Raji (cell line): ENCODE results near the gene SEMA5A.

ENCODE experiments used
- POLR2A ChIP-seq: IDR thresholded peaks from 2 replicates; pipeline ENCODE4 v1.6.1; 2011; ENCODE audit warnings: low read depth, low read length, control low read depth; ENCODE audit not compliant: insufficient read depth

The SEMA5A gene

GRCh38 chr5:9188131-9188530 lies 357.7 kb downstream of the SEMA5A start:
- no peak for TF ChIP-seq POLR2A

GRCh38 chr5:9187614-9188013 lies 358.3 kb downstream of the SEMA5A start:
- TF ChIP-seq POLR2A: no peak

- no peak for TF ChIP-seq POLR2A
Measured at GRCh38 chr5:9186069-9186468, 359.8 kb downstream of the SEMA5A start.

GRCh38 chr5:9183992-9184391 lies 361.9 kb downstream of the SEMA5A start:
- TF ChIP-seq POLR2A: no peak

GRCh38 chr5:9182899-9183695 lies 362.8 kb downstream of the SEMA5A start:
- TF ChIP-seq POLR2A: no peak

GRCh38 chr5:9176641-9177040 lies 369.2 kb downstream of the SEMA5A start:
- no peak for TF ChIP-seq POLR2A

GRCh38 chr5:9174446-9174845 lies 371.4 kb downstream of the SEMA5A start:
- TF ChIP-seq POLR2A: no peak

- no peak for TF ChIP-seq POLR2A
Measured at GRCh38 chr5:9173281-9174048, 372.4 kb downstream of the SEMA5A start.

GRCh38 chr5:9170026-9170425 lies 375.8 kb downstream of the SEMA5A start:
- TF ChIP-seq POLR2A: no peak

- no peak for TF ChIP-seq POLR2A
Measured at GRCh38 chr5:9169557-9169902, 376.3 kb downstream of the SEMA5A start.

- no peak for TF ChIP-seq POLR2A
Measured at GRCh38 chr5:9168791-9169556, 376.9 kb downstream of the SEMA5A start.

- TF ChIP-seq POLR2A: no peak
Measured at GRCh38 chr5:9166202-9167112, 379.4 kb downstream of the SEMA5A start.

- no peak for TF ChIP-seq POLR2A
Measured at GRCh38 chr5:9165546-9165945, 380.3 kb downstream of the SEMA5A start.

- no peak for TF ChIP-seq POLR2A
Measured at GRCh38 chr5:9160747-9161146, 385.1 kb downstream of the SEMA5A start.

GRCh38 chr5:9157811-9158210 lies 388.1 kb downstream of the SEMA5A start:
- TF ChIP-seq POLR2A: no peak
